Panc1 (cell line): ENCODE measurements around the gene GEMIN4. TPM values are rescaled to one million over a fixed set of nuclear protein-coding genes. Genes with fewer than 3 reads are reported as not detected.
"Not testable (repeated sequence)": the region's sequence is repeated elsewhere in the genome, so short reads cannot be mapped to it uniquely, and the experiment has no call there.

Experiments
- ATAC-seq: fragments of 200-7000 bp; cut with Tn5 transposase; 2 replicates; pipeline ENCODE4 v1.9.1; 2020; ENCODE audit warnings: mild to moderate bottlenecking, moderate library complexity
- BruUV-seq: library from RNA; stranded (reverse); fragments of 400-500 nt; replicated peaks from 2 replicates; lab custom pipeline; 2021; lab: Mats Ljungman, UMichigan
- CTCF ChIA-PET: fragments of 300-600 bp; sonication (Branson Sonifier 250); formaldehyde crosslinking; loops from one replicate; lab custom pipeline; 2022; ENCODE audit warnings: antibody characterized with exemption; lab: Charles Lee
- POLR2A ChIA-PET: fragments of 300-600 bp; sonication (Branson Sonifier 250); formaldehyde crosslinking; loops from one replicate; lab custom pipeline; 2022; ENCODE audit warnings: antibody characterized with exemption; lab: Charles Lee
- DNase-seq: peaks from one replicate; pipeline ENCODE4 v3.0.0-alpha.2; 2010; ENCODE audit warnings: low read depth, low spot score
- H3K27ac ChIP-seq: 2 replicates; pipeline ENCODE4 v1.5.1; 2011; ENCODE audit warnings: mild to moderate bottlenecking, low read length, inconsistent platforms
- H3K27me3 ChIP-seq: fragments of 200-500 bp; sonication (Bioruptor generic); 2 replicates; pipeline ENCODE4 v1.6.0; 2014; ENCODE audit warnings: low read length, inconsistent platforms; ENCODE audit not compliant: control insufficient read depth, insufficient read depth
- H3K36me3 ChIP-seq: fragments of 200-500 bp; sonication (Bioruptor generic); 2 replicates; pipeline ENCODE4 v1.5.1; 2014; ENCODE audit warnings: inconsistent platforms, mild to moderate bottlenecking, low read length, moderate library complexity; ENCODE audit not compliant: control insufficient read depth, insufficient read depth
- H3K4me1 ChIP-seq: 2 replicates; pipeline ENCODE4 v1.5.1; 2011; ENCODE audit warnings: inconsistent platforms, mild to moderate bottlenecking, low read length, moderate library complexity; ENCODE audit not compliant: control insufficient read depth, insufficient read depth
- H3K4me3 ChIP-seq, 2 experiments: 2 replicates each; pipeline ENCODE4 v1.5.1; 2011 to 2012; ENCODE audit warnings: low read depth in 2 of 2, low read length in 2 of 2, mild to moderate bottlenecking in 2 of 2, inconsistent platforms in 1 of 2, moderate library complexity in 1 of 2
- H3K9me3 ChIP-seq: fragments of 200-500 bp; sonication (Bioruptor generic); 2 replicates; pipeline ENCODE4 v1.5.1; 2014; ENCODE audit warnings: low read depth, mild to moderate bottlenecking, inconsistent platforms, low read length, moderate library complexity; ENCODE audit not compliant: control insufficient read depth, insufficient read depth
- CTCF ChIP-seq: fragments of 450-650 bp; IDR thresholded peaks from 2 replicates; pipeline ENCODE4 v1.5.1; 2017; ENCODE audit warnings: mild to moderate bottlenecking
- POLR2AphosphoS5 ChIP-seq: IDR thresholded peaks from 2 replicates; pipeline ENCODE4 v1.6.1; 2012; ENCODE audit warnings: mild to moderate bottlenecking, low read depth, low read length, moderate library complexity
- SIN3A ChIP-seq: IDR thresholded peaks from 2 replicates; pipeline ENCODE4 v1.6.1; 2012; ENCODE audit warnings: low read depth, mild to moderate bottlenecking, low read length, moderate library complexity, borderline replicate concordance; ENCODE audit not compliant: insufficient read depth
- TCF7L2 ChIP-seq: IDR thresholded peaks from 2 replicates; pipeline ENCODE4 v1.6.1; 2011; ENCODE audit warnings: mild to moderate bottlenecking, low read depth, low read length, inconsistent platforms
- in situ Hi-C: cut with HindIII; loops from 2 replicates; pipeline ENCODE4 v1.10.0; 2016; ENCODE audit warnings: low sequenced_read_pairs, low pct_unique_long_range_greater_than_20kb
- intact Hi-C: fragments of 100-400 bp; cut with micrococcal nuclease; formaldehyde crosslinking; loops from one replicate; pipeline ENCODE4 v1.10.0; 2022; ENCODE audit not compliant: unreplicated experiment
- total RNA-seq: library from RNA; stranded (reverse); gene quantifications from one replicate; pipeline ENCODE4 v1.2.1, GENCODE V29; 2021; ENCODE audit not compliant: unreplicated experiment
- TF ChIP-seq, protein P1 (sequence below), 2 experiments: IDR thresholded peaks; 2 replicates each; pipeline ENCODE4 v1.6.1; 2011 to 2012; ENCODE audit warnings: low read depth in 2 of 2, control low read depth in 1 of 2, low read length in 1 of 2, mild to moderate bottlenecking in 1 of 2, moderate library complexity in 1 of 2; ENCODE audit not compliant: insufficient read depth in 1 of 2

GEMIN4 gene
- total RNA-seq, 1 experiment from 2014 or later, result 34.9 TPM

- no peak overlapping the region for H3K27ac ChIP-seq
- intact Hi-C loops (no loop called here), in situ Hi-C loops (no loop called here)
- ATAC-seq (no peak), DNase-seq (no peak)
- ChIA-PET CTCF (no interaction called here), POLR2A (no interaction called here)
- no peaks in the 10 kb centered on the region for H3K27me3 ChIP-seq
- BruUV-seq, result no TSS peak
- H3K9me3 ChIP-seq, result no peaks in the 10 kb centered on the region
- no peak for TF ChIP-seq POLR2AphosphoS5
- no peak for TF ChIP-seq CTCF
- TF ChIP-seq SIN3A, result no peak
- TF ChIP-seq, protein P1, sequence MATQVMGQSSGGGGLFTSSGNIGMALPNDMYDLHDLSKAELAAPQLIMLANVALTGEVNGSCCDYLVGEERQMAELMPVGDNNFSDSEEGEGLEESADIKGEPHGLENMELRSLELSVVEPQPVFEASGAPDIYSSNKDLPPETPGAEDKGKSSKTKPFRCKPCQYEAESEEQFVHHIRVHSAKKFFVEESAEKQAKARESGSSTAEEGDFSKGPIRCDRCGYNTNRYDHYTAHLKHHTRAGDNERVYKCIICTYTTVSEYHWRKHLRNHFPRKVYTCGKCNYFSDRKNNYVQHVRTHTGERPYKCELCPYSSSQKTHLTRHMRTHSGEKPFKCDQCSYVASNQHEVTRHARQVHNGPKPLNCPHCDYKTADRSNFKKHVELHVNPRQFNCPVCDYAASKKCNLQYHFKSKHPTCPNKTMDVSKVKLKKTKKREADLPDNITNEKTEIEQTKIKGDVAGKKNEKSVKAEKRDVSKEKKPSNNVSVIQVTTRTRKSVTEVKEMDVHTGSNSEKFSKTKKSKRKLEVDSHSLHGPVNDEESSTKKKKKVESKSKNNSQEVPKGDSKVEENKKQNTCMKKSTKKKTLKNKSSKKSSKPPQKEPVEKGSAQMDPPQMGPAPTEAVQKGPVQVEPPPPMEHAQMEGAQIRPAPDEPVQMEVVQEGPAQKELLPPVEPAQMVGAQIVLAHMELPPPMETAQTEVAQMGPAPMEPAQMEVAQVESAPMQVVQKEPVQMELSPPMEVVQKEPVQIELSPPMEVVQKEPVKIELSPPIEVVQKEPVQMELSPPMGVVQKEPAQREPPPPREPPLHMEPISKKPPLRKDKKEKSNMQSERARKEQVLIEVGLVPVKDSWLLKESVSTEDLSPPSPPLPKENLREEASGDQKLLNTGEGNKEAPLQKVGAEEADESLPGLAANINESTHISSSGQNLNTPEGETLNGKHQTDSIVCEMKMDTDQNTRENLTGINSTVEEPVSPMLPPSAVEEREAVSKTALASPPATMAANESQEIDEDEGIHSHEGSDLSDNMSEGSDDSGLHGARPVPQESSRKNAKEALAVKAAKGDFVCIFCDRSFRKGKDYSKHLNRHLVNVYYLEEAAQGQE (IDR thresholded peaks at IDR 0.05; ENCODE audit: insufficient read depth in 1 of 2, low read depth in 2 of 2, low read length in 1 of 2), result no peak
- no peak for TF ChIP-seq TCF7L2
- no peak overlapping the region for H3K4me3 ChIP-seq
- peaks cover 8% of the 10 kb centered on the region; the same call in 1 of the 2 replicates for H3K4me1 ChIP-seq
- no peaks in the 10 kb centered on the region; the same call in none of the 2 replicates for H3K36me3 ChIP-seq
These were observed 35.7 kb upstream of the GEMIN4 start for GRCh38 chr17:787641-788221.

DNA sequence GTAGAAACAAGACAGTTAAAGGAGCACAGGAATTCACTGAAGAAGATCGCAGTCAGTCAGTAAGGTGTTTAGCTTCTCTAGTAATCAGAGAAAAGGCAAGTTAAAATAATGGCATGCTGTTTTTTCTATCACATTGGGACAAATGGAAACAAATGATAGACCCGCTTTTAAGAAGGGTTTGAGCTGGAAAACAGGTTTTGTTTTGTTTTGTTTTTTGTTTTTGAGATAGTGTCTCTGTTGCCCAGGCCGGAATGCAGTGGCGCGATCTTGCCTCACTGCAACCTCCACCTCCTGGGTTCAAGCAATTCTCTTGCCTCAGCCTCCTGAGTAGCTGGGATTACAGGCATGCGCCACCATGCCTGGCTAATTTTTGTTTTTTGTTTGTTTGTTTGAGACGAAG lies 33.8 kb upstream of the GEMIN4 start:
- intact Hi-C loops, result not testable (repeated sequence)

DNA sequence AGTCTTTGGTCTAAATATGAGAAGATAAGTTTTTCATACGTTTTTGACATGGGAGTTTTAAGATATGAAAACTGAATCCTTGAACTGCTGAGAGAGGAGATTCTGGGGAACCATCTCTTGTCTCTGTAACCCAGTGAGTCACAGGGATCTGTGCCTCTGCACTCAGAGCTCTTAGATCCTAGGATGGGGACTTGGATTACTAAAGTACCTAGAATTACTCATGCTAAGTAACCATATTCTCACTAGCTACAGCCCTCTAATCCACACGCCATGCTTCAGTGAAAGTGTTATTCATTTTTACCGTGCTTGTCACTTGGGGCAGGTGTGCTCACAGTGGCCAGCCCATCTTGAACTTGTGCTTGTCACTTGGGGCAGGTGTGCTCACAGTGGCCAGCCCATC lies 32.1 kb upstream of the GEMIN4 start:
- H3K9me3 ChIP-seq, result no peaks in the 10 kb centered on the region
- H3K4me1 ChIP-seq, result peaks cover 8% of the 10 kb centered on the region; the same call in 1 of the 2 replicates
- ChIA-PET CTCF (interaction anchor here (1.0 kb wide), 1 partner anchor 197 kb away, joined by 3 read pairs; no protein-coding TSS in a partner anchor), POLR2A (no interaction called here)
- H3K27ac ChIP-seq, result peak overlapping the region; percentile 17; the same call in 1 of the 2 replicates
- ATAC-seq, result no peak
- no peaks in the 10 kb centered on the region for H3K27me3 ChIP-seq
- H3K36me3 ChIP-seq, result peaks cover 2% of the 10 kb centered on the region
- TF ChIP-seq TCF7L2 (no peak), SIN3A (no peak), POLR2AphosphoS5 (no peak), CTCF (no peak)
- TF ChIP-seq, protein P1 (IDR thresholded peaks at IDR 0.05; ENCODE audit: insufficient read depth in 1 of 2, low read depth in 2 of 2, low read length in 1 of 2), result no peak
- no peak for DNase-seq
- BruUV-seq, result no TSS peak
- in situ Hi-C loops (no loop called here), intact Hi-C loops (no loop called here)
- no peak overlapping the region; a peak in 1 of 4 replicates for H3K4me3 ChIP-seq

More for the DNA sequence above, 33.8 kb upstream of the GEMIN4 start:
- POLR2A ChIA-PET, H3K27ac ChIP-seq, H3K27me3 ChIP-seq, H3K36me3 ChIP-seq, ATAC-seq, DNase-seq, BruUV-seq, CTCF ChIA-PET, in situ Hi-C loops, H3K9me3 ChIP-seq, H3K4me3 ChIP-seq, H3K4me1 ChIP-seq: not testable (repeated sequence)
